Effector CD4-positive, alpha-beta T cell (primary cell): ENCODE measurements around the gene STK4.

ENCODE experiments used
- DNase-seq: peaks from one replicate; pipeline ENCODE4 v3.0.0-alpha.2; 2020

The STK4 gene

DNA sequence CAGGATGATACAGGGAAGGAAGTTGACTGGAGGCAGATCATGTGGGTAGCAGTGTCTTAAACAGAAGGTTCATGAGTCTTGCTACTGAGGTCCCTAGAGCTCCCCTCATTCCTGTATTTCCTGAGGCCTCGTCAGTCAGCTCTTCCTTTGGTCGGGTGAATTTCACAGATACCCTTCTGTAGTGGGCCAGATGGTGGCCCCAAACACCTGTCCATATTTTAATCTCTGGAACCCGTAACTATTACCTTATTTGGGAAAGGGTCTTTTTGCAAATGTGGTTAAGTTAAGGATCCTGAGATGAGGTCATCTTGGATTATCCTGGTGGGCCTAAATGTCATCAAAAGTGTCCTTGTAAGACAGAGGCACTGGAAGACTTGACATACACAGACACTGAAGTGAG, 125.1 kb downstream of the STK4 start:
- no peak for DNase-seq

DNA sequence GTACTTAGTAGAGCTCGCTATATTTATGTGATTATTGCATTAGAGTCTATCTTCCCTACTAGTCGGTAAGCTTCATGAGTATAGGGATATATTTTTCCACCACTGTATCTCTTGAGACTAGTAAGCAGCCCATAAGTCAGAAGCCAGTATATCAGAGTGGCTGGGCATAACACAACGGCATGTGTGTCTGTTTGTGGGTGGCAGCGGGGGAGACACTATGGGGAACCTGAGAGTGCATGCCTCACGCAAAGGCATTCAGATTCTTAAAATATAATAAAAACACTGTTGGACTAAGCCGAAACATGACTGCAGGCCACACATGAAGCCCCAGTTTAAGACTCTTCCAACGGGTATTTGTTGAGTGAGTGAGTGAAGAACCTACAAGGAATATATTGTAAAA, 126.6 kb downstream of the STK4 start:
- DNase-seq, result no peak

DNA sequence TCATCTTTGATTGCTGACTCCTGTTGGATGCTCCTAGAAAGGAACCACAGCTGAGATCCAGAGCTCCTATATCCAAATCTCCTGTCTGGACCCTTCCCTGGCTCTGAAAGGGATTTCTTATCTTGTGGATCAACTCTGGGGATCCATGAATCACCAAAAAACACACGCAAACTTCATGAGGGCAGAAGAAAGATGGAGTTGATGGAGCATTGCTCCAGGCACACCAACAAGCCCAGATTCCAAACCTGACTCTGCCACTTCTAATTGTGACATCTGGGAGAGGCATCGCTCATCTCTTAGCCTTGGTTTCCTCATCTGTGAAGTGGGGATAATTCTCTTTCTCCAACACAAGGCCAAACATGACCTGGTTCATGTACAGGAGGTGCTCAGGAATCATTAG, 127.9 kb downstream of the STK4 start:
- no peak for DNase-seq

DNA sequence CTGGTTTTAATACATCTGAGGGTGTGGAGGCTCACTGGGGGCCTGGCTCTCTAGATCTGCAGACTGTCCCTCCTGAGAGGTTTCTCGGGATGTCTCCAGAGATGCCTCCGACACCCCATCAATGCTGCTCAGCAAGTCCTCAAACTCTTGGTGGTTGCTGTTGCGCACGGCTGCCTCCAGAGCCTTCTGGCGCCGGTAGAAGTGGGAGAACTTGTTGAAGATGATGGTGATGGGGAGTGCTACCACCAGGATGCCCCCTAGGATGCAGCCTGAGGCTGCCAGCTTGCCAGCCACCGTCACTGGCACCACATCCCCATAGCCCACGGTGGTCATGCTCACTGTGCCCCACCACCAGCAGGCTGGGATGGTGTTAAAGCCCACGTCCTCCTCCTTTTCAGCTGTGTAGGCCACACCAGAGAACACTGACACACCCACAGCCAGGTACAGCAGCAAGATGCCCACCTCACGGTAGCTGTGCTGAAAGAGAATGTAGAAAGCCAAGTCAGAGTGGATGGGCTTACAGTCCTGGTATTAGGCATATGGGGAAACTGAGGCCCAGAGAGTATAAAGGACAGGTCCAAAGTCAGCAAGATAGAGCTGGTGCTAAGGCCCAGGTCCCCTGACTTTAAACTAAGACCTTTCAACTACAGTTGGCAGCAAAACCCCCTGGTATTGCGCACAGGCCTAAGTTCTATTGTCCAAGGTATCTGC, 128.7 kb downstream of the STK4 start:
- DNase-seq, result no peak

DNA sequence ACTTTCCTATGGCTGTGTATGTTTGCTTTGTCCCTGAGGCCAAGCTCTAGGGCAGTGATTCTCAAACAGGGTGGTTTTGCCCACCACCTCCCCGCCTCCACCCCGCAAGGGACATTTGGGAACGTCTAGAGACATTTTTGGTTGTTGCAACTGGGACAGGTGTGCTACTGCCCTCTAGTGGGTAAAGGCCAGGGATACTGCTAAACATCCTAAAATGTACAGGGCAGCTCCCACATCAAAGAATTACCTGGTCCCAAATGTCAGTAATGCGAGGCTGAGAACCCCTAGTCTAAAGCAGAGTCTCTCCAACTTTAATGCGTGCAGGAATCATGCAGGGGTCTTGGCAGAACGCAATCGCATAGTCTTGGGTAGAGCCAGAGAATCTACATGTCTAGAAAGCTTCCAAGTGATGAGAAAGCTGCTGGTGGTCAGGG, 129.5 kb downstream of the STK4 start:
- DNase-seq, result peak; percentile 38

DNA sequence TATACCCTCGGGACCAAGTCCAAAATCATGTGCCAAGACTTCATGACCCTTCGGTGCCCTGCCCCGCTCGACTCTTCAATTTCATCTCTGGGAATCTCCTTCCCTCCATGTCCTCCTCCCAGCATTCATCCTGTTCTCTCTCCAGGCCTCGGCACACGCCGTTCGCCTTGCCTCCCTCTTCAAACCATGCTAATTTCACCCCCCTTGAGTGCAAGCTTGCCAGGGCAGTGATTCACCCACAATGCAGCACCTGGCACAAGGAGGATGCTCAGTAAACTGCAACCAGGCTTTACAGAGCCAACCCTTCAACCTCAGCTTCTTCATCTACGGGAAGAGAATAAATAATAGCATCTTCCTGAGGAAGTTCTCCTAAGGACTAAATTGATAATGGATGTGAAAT, 130.5 kb downstream of the STK4 start:
- DNase-seq, result no peak

DNA sequence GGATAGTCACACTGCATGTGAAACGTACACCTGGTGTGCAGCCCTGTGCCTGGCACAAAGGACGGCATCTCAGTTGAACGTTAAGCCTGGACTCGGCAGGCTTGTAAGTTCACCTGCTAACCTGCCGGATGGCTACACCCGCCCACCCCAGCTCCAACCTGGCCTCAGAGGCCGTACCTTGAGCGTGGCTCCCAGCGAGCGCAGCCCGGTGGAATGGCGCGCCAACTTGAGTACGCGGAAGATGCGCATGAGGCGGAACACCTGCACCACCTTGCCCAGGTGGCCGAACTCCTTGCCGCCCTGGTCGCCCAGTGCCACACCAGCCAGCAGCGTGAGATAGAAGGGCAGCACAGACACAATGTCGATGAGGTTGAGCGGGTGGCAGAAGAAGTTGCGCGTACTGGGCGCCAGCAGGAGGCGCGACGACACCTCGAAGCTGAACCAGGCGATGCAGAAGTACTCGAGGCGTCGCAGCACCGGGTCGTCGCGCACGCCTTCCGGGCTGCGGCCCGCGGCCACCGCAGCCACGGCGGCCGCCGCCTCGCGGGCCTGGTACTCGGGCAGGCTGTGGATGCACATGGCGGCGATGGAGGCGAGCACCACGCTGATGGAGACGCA, 131.3 kb downstream of the STK4 start:
- DNase-seq, result no peak

DNA sequence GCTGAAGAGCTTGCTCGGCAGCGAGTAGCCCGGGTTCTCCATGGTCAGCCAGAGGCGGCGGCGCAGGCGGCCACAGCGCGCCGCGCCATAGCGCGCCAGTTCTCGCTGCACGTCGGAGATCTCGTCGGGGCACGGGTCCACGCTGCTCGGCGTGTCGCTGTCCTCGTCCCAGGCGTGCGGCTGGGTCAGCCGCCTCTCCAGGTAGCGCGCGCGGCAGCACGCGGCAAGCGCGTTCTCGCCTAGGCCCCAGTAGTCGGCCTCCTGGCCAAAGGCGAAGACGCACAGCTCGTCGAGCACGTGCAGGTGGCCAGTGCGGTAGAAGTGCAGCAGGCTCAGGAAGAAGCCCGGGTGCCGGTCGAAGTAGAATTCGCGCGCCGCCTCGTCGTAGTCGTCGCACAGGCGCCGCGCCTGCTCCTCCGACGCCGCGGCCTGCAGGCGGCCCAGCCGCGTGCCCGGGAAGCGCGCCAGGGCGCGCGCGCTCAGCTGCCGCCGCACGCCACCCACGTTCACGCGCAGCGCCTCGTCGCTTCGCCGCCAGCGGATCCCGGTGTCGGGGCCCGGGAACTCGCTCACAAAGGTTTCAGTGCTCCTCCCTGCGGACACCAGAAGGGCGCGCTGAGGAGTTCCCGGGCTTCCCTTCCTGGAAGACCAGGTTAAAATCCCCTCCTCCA, 131.9 kb downstream of the STK4 start:
- DNase-seq, result no peak

DNA sequence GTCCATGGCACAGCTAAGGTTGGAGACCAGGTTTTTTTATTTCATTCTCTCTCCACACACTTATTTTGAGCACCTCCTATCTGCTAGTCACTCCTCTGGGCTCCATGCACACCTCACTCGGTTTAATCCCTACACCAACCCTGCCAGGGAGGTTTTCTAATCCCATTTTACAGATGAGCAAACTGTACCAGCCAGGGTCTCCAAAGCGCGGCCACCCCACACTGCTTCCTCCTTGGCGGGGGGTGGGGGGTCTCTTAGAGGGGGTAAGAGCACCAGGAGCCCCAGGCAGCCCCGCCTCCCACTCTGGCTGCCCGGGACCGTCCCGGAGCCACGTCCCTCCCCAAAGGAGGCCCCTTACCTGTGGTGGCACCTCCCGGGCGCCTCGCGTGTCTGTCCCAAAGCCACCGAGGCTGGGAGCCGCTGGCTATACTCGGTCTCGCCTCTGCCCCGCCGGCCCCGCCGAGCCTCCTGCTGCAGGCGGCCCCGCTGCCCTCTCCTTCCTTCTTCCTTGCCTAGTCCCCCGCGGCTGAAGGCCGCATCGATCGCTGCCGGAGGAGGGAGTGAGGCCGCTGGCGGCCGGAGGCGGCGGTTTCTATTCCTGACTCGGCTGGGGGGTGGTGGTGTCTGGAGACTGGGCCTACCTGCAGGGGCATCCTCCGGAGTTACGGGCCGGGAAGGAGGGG, 134.4 kb downstream of the STK4 start, which contains the start of gene KCNS1:
TSS of gene KCNS1 (minus strand) at position 565 of the 683 bp plus-strand sequence. CDS start 1,891 bp downstream, outside the sequence.
- no peak for DNase-seq

DNA sequence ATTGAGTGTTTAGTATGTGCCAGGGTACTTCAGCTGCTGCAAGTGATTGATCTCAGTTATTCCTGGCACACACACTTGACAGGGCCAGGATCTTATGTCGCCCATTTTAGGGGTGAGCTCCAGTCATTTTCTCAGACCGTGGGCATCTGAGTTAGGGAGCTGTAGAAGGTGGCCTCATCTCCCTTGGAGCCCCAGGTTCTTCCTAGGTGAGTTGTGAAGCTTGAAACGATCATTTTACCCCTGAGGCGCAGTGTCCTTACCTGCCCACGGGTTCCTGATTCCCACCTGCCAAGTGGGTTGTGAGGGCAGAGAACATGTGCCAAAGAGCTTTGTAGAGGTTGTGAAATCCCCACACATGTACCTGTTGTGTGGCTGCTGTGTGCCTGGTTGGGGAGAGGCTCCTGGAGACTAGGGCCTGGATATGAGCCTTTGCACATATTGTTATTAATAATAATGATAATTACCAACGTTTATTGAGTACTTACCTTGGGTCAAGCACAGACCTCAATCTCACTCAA, 135.1 kb downstream of the STK4 start:
- no peak for DNase-seq

DNA sequence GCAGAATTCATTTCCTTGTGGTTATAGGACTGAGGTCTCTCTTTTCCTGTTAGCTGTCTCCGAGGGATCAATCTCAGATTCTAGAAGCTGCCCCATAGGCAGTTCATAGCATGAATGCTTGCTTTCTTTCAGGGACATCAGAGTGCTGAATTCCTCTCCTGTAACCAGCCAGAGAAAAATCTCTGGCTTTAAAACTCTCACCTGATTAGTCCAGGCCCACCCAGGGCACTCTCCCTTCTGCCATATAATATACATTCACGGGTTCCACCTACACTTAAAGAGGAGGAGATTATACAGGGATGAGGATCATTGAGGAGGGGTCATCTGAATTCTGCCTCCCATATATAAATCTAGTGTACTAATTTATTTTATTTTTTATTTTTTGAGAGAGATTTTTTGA, 136.8 kb downstream of the STK4 start:
- no peak for DNase-seq

DNA sequence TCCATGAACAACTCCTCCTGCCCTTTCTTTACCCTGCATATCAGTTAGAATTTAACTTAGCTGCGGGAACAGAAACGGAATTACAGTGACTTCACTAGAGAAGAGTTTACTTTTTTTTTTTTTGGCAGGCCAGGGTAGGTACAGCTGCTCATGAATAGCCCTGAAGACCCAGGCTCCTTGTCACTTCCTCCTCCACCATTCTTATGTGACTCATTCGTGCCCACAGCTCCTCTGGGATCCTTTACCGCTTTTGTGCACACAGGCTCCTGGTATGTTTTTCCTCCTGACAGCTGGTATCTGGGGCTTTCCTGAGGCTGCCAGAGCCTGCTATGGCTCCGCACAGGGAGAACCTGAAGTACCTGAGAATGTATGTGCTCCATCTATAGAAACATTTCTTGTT, 138.5 kb downstream of the STK4 start:
- no peak for DNase-seq

DNA sequence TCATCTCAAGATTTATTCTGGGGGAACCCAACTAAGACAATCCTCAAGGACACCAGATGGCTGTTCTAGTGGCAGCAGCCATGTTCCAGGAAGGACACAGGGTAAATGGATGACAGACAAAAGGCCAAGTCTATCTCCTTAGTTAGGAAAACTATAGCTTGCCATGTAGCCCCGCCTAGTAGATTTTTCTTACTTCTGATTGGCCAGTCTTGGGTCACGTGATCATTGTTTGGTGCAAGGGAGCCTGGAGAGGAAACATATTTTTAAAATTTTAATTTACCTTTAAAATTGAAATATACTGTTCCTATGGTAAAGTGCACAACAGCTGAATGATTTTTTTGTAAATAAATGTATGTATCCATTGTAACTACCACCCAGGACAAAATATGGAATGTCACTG, 139.0 kb downstream of the STK4 start:
- DNase-seq, result no peak

DNA sequence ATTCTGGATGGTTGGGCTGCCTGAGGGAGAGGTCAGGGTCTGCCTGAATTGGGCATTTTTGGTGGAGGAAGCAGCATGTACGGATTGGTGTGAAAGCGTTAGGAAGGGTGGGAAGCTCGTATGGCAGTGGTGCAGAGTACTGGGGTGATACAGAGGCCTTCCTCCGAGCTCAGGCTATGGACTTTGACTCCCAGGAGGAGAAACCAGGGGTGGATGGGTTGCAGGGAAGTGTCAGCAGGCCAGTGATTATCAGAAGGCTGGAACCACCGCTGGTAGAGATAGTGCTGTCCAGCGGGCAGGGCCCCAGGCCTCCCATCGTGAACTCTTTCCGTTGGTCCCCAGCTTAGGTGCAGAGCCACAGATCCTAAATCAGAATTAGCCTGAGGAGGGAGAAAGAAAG, 143.3 kb downstream of the STK4 start:
- no peak for DNase-seq

DNA sequence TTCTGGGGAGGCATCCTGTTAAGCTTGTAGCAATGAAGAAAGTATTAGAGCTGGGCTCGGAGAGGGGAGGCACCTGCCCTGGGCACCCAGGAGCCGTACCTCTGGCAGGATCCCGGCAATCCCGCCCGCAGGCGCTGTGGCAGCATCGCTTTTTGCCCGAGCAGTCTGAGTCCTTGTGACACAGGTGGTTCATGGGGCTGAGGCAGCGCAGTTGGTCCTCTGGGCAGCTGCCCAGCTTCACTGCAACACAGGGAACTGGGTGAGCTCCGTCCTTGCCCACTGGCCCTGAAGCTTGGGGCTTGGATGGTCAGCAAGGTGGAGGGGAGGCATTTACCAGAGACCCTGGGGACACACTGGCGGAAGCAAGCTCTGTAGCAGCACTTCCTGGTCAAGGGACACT, 144.0 kb downstream of the STK4 start:
- no peak for DNase-seq

DNA sequence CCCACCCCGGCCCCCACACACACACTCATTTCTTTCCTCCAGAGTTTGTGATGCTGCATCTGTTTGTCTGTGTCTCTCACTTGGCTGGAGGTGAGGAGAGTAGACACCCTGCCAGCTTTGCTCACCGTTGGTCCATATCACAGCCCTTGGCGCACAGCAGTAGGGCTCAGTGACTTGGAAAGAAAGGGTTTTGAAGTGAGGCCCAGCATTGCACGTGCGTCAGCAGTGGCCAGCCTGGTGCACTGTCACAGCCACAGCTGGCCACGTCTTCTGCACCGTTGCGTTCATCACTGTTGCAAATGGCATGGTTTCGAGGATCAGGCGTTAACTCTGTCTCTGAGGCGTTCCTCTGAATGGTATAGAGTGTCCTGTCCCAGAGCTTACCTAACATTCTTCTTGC, 145.0 kb downstream of the STK4 start:
- DNase-seq, result no peak

DNA sequence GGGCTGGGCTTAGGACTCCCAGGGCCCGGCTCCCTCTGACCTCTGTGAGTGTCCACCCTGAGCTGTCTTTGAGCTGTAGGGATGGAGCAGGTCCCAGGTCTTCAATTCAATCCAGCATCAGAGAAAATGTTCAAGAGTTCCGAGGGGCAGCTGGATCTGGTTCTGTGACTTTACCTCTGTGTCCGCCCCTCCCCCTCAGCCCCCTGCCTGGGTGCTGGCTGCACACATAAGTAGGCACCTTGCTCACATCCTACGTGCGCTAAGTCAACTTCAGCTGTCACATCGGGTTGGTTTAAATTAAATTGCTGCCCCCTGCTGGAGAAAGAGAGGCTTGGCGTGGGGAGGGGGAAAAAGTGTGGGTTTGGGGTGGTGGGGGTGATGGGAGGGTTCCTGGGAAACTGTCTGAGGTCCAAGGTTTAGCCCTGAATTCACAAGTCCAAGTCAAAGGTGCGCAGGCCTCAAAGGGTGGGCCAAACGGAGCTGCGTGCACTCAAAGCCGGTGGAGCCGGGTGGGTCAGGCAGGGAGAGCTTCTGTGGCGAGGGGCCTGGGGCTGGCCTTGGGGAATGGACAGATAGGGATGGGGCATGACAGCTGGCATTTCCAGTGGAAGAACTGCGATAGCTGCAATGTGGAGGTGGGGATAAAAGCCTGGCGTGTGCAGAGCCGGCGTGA, 145.6 kb downstream of the STK4 start:
- no peak for DNase-seq

DNA sequence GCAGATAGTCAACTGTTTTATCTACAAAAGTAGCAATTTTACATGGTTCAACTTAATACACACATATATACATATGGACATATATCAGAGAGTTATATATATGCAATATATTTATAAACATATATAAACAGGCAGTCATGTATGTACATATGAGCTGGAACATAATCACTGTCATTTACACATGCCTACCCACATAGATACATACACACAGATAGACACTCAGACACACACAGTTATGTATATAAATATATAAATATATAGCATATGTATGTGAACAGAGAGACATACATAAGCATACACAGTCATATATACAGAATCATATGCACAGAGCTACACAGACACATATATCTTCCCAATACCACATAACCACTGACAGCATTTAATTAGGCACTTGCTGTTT, 146.4 kb downstream of the STK4 start:
- DNase-seq, result no peak

DNA sequence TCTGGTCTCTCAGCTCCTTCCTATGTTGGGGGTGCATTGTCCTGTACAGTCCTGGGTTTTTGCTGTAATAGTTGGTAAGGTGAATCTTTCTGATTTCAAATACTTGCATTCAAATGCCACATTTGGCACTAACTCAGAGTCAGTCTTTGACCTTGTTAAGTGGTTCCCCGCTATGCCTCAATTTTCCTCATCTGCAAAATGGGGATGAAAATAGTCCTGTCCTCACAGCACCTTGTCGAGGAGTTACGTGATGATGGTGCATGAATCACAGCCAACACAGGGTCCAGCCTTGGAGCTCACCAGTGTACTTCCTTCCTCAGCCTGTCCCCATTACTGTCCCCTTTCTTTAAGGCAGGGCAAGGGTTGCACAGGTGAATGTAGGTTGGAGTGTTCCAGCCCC, 147.6 kb downstream of the STK4 start:
- no peak for DNase-seq

DNA sequence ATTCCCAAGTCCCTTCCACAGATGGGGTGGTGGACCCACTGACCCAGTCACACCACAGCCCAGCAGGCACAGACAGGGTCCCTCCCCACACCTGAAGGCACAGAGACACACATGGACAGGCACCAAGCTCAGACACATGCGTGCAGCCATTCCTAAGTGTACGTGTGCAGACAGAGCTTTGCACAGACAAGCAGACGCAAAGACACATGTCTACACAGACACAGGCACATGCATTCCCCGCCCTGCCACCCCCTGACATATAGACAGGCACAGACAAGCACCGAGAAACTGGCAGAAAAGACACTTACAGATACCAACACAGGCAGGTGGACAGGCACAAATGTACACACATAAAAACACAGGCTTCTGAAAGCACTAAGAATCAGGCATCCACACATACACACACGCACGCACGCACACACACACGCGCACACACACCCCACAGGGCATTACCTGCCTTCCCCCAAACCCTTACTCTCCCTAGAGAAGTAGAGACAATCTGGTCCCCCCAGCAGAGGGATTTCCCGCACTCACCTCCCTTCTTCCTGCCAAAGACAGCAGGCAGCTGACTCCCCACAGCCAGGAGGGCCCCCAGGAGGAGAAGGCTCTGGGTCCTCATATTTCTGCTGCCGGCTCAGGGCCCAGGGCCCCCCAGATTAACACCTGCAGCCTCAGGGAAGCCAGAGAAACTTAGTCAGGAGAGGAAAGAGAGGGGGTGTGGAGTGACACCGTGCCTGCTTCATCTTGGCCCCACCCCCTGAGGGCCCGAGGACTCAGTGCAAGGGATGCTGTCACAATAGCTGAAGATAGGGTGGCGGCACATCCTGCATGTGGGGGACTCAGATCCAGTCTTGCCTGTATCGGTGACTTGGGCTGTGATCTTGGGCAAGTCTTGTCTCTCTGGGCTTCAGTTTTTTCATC, 148.4 kb downstream of the STK4 start, which contains the start of gene WFDC5:
TSS of gene WFDC5 (minus strand) at position 710 of the 921 bp plus-strand sequence. CDS start at position 619, 91 bp downstream.
- DNase-seq, result no peak

DNA sequence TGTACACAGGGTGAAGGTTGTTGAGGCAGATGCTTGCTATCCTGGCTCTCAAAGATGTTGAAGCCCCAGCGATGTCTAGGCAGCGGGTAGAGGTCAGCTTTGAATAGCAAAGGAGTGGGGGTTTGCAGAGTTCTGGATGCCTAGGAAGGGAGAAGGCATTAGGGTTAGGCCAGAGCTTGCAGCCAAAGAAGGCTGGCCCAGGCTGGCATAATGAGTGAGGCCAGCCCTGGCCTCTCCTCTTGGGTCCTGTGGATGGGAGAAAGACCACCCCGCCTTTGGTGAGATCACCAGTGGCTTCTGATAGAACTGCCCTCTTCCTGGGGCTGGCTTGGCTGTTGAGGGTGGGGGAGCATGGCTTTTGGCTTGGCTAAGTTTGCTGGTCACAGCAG, 149.1 kb downstream of the STK4 start:
- no peak for DNase-seq

DNA sequence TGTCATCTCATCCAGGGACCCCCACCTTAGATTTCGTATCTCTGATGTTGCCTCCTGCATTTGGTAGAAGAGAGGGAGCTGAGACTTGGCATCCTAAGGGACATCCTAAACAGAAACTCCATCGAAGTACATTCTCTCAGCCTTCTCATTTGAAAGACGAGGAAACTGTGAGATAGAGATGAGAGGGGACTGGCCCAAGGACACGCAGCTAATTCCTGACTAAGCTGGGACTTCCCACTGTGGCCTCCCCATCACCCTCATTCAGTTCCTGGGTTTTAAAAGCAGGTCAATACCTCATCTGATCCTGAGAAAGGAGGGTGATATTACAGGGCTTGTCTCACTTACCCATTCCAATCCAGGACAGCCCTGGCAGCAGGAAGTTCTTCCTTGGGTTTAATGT, 149.5 kb downstream of the STK4 start:
- no peak for DNase-seq
